Mesenchymal stem cell (in vitro differentiated cells and primary cell): ENCODE results near the gene BRSK1.

Experiments
- DNase-seq: peaks from one replicate; pipeline ENCODE4 v3.0.0-alpha.2; 2013
- H2AFZ ChIP-seq: one replicate; pipeline ENCODE4 v1.6.1; 2013; ENCODE audit warnings: low read depth, mild to moderate bottlenecking, control low read depth, inconsistent platforms, low read length, moderate library complexity
- H2AK5ac ChIP-seq: 2 replicates; pipeline ENCODE4 v1.6.1; 2013; ENCODE audit warnings: low read length, moderate library complexity, mild to moderate bottlenecking, inconsistent platforms; ENCODE audit not compliant: severe bottlenecking
- H2BK120ac ChIP-seq: one replicate; pipeline ENCODE4 v1.6.1; 2013; ENCODE audit warnings: low read depth, mild to moderate bottlenecking, inconsistent platforms, low read length, moderate library complexity
- H2BK12ac ChIP-seq, 2 experiments: one replicate each; pipeline ENCODE4 v1.6.1; 2013; ENCODE audit warnings: inconsistent platforms in 2 of 2, low read length in 2 of 2, mild to moderate bottlenecking in 2 of 2, moderate library complexity in 2 of 2, control low read depth in 1 of 2
- H2BK15ac ChIP-seq: one replicate; pipeline ENCODE4 v1.6.1; 2013; ENCODE audit warnings: mild to moderate bottlenecking, low read depth, inconsistent platforms; ENCODE audit not compliant: poor library complexity, severe bottlenecking
- H2BK5ac ChIP-seq: 2 replicates; pipeline ENCODE4 v1.6.1; 2013; ENCODE audit warnings: low read depth, mild to moderate bottlenecking, low read length, control low read depth, inconsistent platforms; ENCODE audit not compliant: poor library complexity, severe bottlenecking
- H3K14ac ChIP-seq, 2 experiments: one replicate each; pipeline ENCODE4 v1.6.1; 2013; ENCODE audit warnings: inconsistent platforms in 2 of 2, low read length in 2 of 2, control low read depth in 1 of 2, mild to moderate bottlenecking in 1 of 2, moderate library complexity in 1 of 2
- H3K18ac ChIP-seq, 2 experiments: one replicate each; pipeline ENCODE4 v1.6.1; 2013; ENCODE audit warnings: inconsistent platforms in 2 of 2, low read length in 2 of 2, control low read depth in 1 of 2, low read depth in 1 of 2, mild to moderate bottlenecking in 1 of 2
- H3K23ac ChIP-seq, 2 experiments: one replicate each; pipeline ENCODE4 v1.6.1; 2013; ENCODE audit warnings: inconsistent platforms in 2 of 2, low read length in 2 of 2, mild to moderate bottlenecking in 2 of 2, moderate library complexity in 2 of 2, control low read depth in 1 of 2
- H3K27ac ChIP-seq: 2 replicates; pipeline ENCODE4 v1.5.1; 2013; ENCODE audit warnings: mild to moderate bottlenecking, moderate library complexity, low read length, control low read depth, inconsistent platforms; ENCODE audit not compliant: poor library complexity, severe bottlenecking
- H3K27me3 ChIP-seq, 2 experiments: 2 replicates each; pipeline versions ENCODE4 v1.6.1 to v1.7.0; 2013; ENCODE audit warnings: low read length in 2 of 2, mild to moderate bottlenecking in 2 of 2, moderate library complexity in 2 of 2, control low read depth in 1 of 2, inconsistent platforms in 1 of 2; ENCODE audit not compliant: control insufficient read depth in 1 of 2, insufficient read depth in 1 of 2
- H3K36me3 ChIP-seq, 2 experiments: 2 replicates each; pipeline versions ENCODE4 v1.6.1 to v1.7.0; 2013; ENCODE audit warnings: low read length in 2 of 2, control low read depth in 1 of 2, inconsistent platforms in 1 of 2, low read depth in 1 of 2, mild to moderate bottlenecking in 1 of 2; ENCODE audit not compliant: insufficient read depth in 2 of 2, control insufficient read depth in 1 of 2
- H3K4ac ChIP-seq, 2 experiments: one replicate each; pipeline ENCODE4 v1.6.1; 2013; ENCODE audit warnings: inconsistent platforms in 2 of 2, low read length in 2 of 2, mild to moderate bottlenecking in 2 of 2, moderate library complexity in 2 of 2, control low read depth in 1 of 2, low read depth in 1 of 2
- H3K4me1 ChIP-seq: 2 replicates; pipeline ENCODE4 v1.6.1; 2013; ENCODE audit warnings: low read depth, low read length, control low read depth; ENCODE audit not compliant: control insufficient read depth, insufficient read depth
- H3K4me2 ChIP-seq: 2 replicates; pipeline ENCODE4 v1.6.1; 2013; ENCODE audit warnings: low read length, mild to moderate bottlenecking, inconsistent platforms; ENCODE audit not compliant: poor library complexity, severe bottlenecking
- H3K4me3 ChIP-seq, 2 experiments: 2 replicates each; pipeline versions ENCODE4 v1.5.1 to v1.7.0; 2013; ENCODE audit warnings: low read length in 2 of 2, mild to moderate bottlenecking in 2 of 2, control low read depth in 1 of 2, low read depth in 1 of 2; ENCODE audit not compliant: insufficient read depth in 1 of 2
- H3K79me1 ChIP-seq: replicated peaks from 2 replicates; pipeline ENCODE4 v1.6.1; 2013; ENCODE audit warnings: mild to moderate bottlenecking, control low read depth, low read length, inconsistent platforms; ENCODE audit not compliant: poor library complexity, severe bottlenecking
- H3K9ac ChIP-seq: 2 replicates; pipeline ENCODE4 v1.7.0; 2013; ENCODE audit warnings: mild to moderate bottlenecking, low read length, moderate library complexity
- H3K9me3 ChIP-seq: 2 replicates; pipeline ENCODE4 v1.7.0; 2013; ENCODE audit warnings: mild to moderate bottlenecking, low read length; ENCODE audit not compliant: control insufficient read depth
- H4K8ac ChIP-seq: one replicate; pipeline ENCODE4 v1.6.1; 2013; ENCODE audit warnings: inconsistent platforms, mild to moderate bottlenecking, low read length, moderate library complexity
- H4K91ac ChIP-seq: one replicate; pipeline ENCODE4 v1.6.1; 2013; ENCODE audit warnings: mild to moderate bottlenecking, low read length, inconsistent platforms
- WGBS: methylation state at CpG from one replicate; pipeline ENCODE4 v1.1.7; 2013; ENCODE audit warnings: mixed read lengths; 5-methylcytosine and 5-hydroxymethylcytosine counted together

BRSK1 gene

DNA sequence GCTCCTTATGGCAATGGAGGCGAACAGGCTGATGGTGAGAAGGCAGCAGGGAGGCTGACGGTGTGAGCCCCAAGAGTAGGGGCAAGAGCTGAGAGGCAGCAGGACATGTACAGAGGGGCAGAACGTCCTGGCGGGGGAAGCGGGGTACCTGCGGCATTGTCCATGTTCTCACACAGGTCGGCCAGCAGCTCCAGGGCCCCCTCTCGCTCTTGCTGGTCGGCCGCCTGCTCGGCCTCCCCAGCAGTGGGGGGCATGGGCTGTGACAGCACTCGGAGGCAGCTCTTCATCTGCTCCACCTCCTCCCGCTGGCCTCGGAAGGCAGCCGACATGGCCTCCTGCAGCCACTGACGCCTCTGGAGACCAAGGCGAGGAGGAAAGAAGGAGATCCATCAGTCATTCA, 6.3 kb upstream of the BRSK1 start:
- Histone ChIP-seq H2BK15ac (no peak overlapping the region), H3K14ac (no peak overlapping the region), H4K91ac (no peak overlapping the region), H3K4me1 (peaks cover 10% of the 10 kb centered on the region), H4K8ac (no peak overlapping the region), H3K4me3 (no peak overlapping the region), H2AFZ (no peak overlapping the region), H2BK12ac (no peak overlapping the region), H3K18ac (no peak overlapping the region), H3K23ac (no peak overlapping the region), H3K4ac (no peak overlapping the region), H3K9me3 (no peaks in the 10 kb centered on the region), H3K79me1 (peaks cover 26% of the 10 kb centered on the region), H3K4me2 (no peak overlapping the region), H3K36me3 (peaks cover 35 to 41% of the 10 kb centered on the region in 2 experiments), H2BK120ac (no peak overlapping the region), H3K27me3 (no peaks in the 10 kb centered on the region), H2BK5ac (no peak overlapping the region), H3K9ac (no peak overlapping the region), H3K27ac (no peak overlapping the region), H2AK5ac (no peak overlapping the region)
- 95% methylated on average over 17 of the region's 17 CpGs for WGBS
- DNase-seq = no peak

- Histone ChIP-seq H3K4me2 (no peak overlapping the region), H3K9me3 (no peaks in the 10 kb centered on the region), H3K27ac (no peak overlapping the region), H2AFZ (no peak overlapping the region), H2BK120ac (no peak overlapping the region), H3K79me1 (peaks cover 24% of the 10 kb centered on the region), H3K4me1 (peaks cover 10% of the 10 kb centered on the region), H2BK5ac (no peak overlapping the region), H3K18ac (no peak overlapping the region), H3K4me3 (peak overlapping the region in 1 of 2 experiments; percentile 99), H3K36me3 (peaks cover 28 to 32% of the 10 kb centered on the region in 2 experiments), H3K23ac (no peak overlapping the region), H4K8ac (no peak overlapping the region), H2BK15ac (no peak overlapping the region), H3K4ac (no peak overlapping the region), H2AK5ac (no peak overlapping the region), H4K91ac (no peak overlapping the region), H2BK12ac (no peak overlapping the region), H3K14ac (no peak overlapping the region), H3K27me3 (peaks cover 0 to 5% of the 10 kb centered on the region in 2 experiments), H3K9ac (peak overlapping the region; percentile 96)
- WGBS = 96% methylated on average over 11 of the region's 13 CpGs
- DNase-seq = no peak
Measured at GRCh38 chr19:55278391-55279135, 5.2 kb upstream of the BRSK1 start.

GRCh38 chr19:55279340-55279739, 4.5 kb upstream of the BRSK1 start:
- Histone ChIP-seq H3K4me3 (peak overlapping the region; percentile 82 to 99), H3K27me3 (peaks cover 0 to 5% of the 10 kb centered on the region in 2 experiments), H2AFZ (peak overlapping the region; percentile 84)

DNA sequence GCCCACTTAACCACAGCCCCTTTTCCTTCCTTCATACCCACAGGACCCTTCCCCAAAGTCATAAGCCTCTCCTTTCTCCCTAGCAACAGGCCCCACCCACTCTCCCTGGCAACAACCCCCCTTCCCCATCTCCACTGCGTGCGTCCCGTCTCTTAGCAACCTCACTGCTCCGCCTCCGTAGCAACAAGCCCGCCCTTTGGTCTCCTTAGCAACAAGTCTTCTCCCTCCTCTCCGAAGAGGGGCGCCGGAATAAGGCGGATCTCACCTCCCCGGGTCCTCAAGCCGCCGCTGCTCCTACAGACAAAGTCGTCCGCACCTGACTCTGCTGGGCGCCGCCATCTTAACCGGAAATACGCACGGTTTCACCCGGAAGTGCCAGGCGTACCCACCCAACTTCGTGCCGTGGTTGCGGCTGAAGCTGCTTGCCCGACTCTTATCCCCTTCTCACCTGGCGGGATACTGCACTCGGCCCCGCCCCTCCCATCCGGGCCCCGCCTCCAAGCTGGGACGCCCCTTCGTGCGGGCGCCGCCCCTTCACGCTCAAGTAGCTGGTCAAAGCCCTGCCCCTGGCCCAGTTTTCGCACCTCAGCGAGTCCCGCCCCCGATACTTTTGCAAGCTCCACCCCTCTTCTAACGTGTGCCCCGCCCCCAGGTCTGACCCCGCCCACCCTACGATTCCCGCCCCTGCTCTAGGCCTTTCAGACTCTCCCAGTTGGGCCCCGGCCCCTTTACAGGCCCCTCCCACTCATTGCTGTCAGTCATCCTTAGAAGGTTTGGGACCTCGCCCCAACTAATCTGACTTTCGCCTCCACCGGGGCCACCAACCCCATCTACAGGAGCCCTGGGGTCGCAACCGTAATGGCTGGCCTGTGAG, 3.8 kb upstream of the BRSK1 start, which contains the start of gene HSPBP1:
Gene HSPBP1 (minus strand): TSS at position 341 of the 874 bp plus-strand sequence. CDS start 502 bp downstream, outside the sequence.
- Histone ChIP-seq H3K27ac (peak within 1 kb of the TSS; percentile 58), H3K14ac (no peak within 1 kb of the TSS), H4K8ac (peak within 1 kb of the TSS; percentile 95), H3K27me3 (peaks cover 0 to 5% of the 10 kb centered on the region in 2 experiments), H3K4me3 (peak within 1 kb of the TSS; percentile 82 to 99), H2AFZ (peak within 1 kb of the TSS; percentile 84), H3K79me1 (peaks cover 12% of the 10 kb centered on the region), H3K4me2 (peak within 1 kb of the TSS; percentile 69), H3K4ac (peak within 1 kb of the TSS; percentile 42 to 67), H2BK15ac (peak within 1 kb of the TSS; percentile 30), H2BK12ac (peak within 1 kb of the TSS in 1 of 2 experiments; percentile 33), H3K18ac (peak within 1 kb of the TSS; percentile 68), H3K9me3 (no peaks in the 10 kb centered on the region), H3K23ac (no peak within 1 kb of the TSS), H3K36me3 (peaks cover 14 to 20% of the 10 kb centered on the region in 2 experiments), H3K4me1 (peaks cover 16% of the 10 kb centered on the region), H2BK5ac (no peak within 1 kb of the TSS), H2AK5ac (no peak within 1 kb of the TSS), H4K91ac (peak within 1 kb of the TSS; percentile 34), H3K9ac (peak within 1 kb of the TSS; percentile 96), H2BK120ac (no peak within 1 kb of the TSS)
- DNase-seq = peak; percentile 96
- 3% methylated on average over 52 of the region's 52 CpGs for WGBS

More at GRCh38 chr19:55279340-55279739, 4.5 kb upstream of the BRSK1 start:
- no peak overlapping the region for H2AK5ac ChIP-seq
- peak overlapping the region; percentile 95 for H4K8ac ChIP-seq
- no peak for DNase-seq
- no peak overlapping the region for H3K27ac ChIP-seq
- no peak overlapping the region for H3K4ac ChIP-seq
- peaks cover 10% of the 10 kb centered on the region for H3K4me1 ChIP-seq
- H3K23ac ChIP-seq = no peak overlapping the region
- peak overlapping the region in 1 of 2 experiments; percentile 11 for H3K18ac ChIP-seq
- no peak overlapping the region for H2BK12ac ChIP-seq
- peaks cover 19% of the 10 kb centered on the region for H3K79me1 ChIP-seq
- H3K9me3 ChIP-seq = no peaks in the 10 kb centered on the region
- 9% methylated on average over 19 of the region's 23 CpGs for WGBS
- H3K36me3 ChIP-seq = peaks cover 21 to 26% of the 10 kb centered on the region in 2 experiments
- peak overlapping the region; percentile 69 for H3K4me2 ChIP-seq
- H2BK15ac ChIP-seq = peak overlapping the region; percentile 30
- peak overlapping the region; percentile 96 for H3K9ac ChIP-seq
- no peak overlapping the region for H2BK120ac ChIP-seq
- no peak overlapping the region for H3K14ac ChIP-seq
- H4K91ac ChIP-seq = peak overlapping the region; percentile 31
- no peak overlapping the region for H2BK5ac ChIP-seq
